Esophagus muscularis mucosa (tissue), 4 donors: ENCODE data around the gene MAD1L1. TPM values are rescaled to one million over a fixed set of nuclear protein-coding genes. Genes with fewer than 3 reads are reported as not detected.

Experiments used
- DNase-seq: peaks from one replicate; pipeline ENCODE4 v3.0.0-alpha.2; 2017; ENCODE audit errors: extremely low spot score
- H3K27ac ChIP-seq, 4 donors: fragments of 200-600 bp; sonication (generic); replicated peaks in 1 of 4; 1 replicate in 3 of 4; 2 replicates in 1 of 4; pipeline ENCODE4 v1.5.1; 2016 to 2019; ENCODE audit warnings: mild to moderate bottlenecking in 1 of 4
- H3K27me3 ChIP-seq, 4 donors: fragments of 200-600 bp; sonication (generic); one replicate each; pipeline versions ENCODE4 v1.5.1 to v1.6.0; 2016 to 2019
- H3K36me3 ChIP-seq, 4 donors: fragments of 200-600 bp; sonication (generic); one replicate each; pipeline ENCODE4 v1.5.1; 2016 to 2019
- H3K4me1 ChIP-seq, 4 donors: fragments of 200-600 bp; sonication (generic); one replicate each; pipeline ENCODE4 v1.5.1; 2016 to 2019
- H3K4me3 ChIP-seq, 4 donors: fragments of 200-600 bp; sonication (generic); 1 replicate in 2 of 4; 2 replicates in 2 of 4; pipeline ENCODE4 v1.5.1; 2016 to 2019; ENCODE audit warnings: mild to moderate bottlenecking in 4 of 4, moderate library complexity in 1 of 4
- H3K9me3 ChIP-seq, 4 donors: fragments of 200-600 bp; sonication (generic); 1 replicate in 3 of 4; 2 replicates in 1 of 4; pipeline ENCODE4 v1.5.1; 2016 to 2019
- CTCF ChIP-seq, 3 experiments: fragments of 200-600 bp in 2 of 3; fragments of 450-650 bp in 1 of 3; sonication (generic) in 2 of 3; IDR thresholded peaks; one replicate each; pipeline ENCODE4 v1.5.1; 2017 to 2019; ENCODE audit warnings: antibody characterized with exemption in 3 of 3, mild to moderate bottlenecking in 2 of 3, moderate library complexity in 1 of 3
- EP300 ChIP-seq: sonication (generic); formaldehyde crosslinking; IDR thresholded peaks from one replicate; pipeline ENCODE4 v1.6.1; 2017; ENCODE audit warnings: antibody characterized with exemption
- POLR2A ChIP-seq: fragments of 450-650 bp; IDR thresholded peaks from one replicate; pipeline ENCODE4 v1.6.1; 2017; ENCODE audit warnings: antibody characterized with exemption, moderate library complexity, mild to moderate bottlenecking, low read depth
- POLR2AphosphoS5 ChIP-seq, 2 donors: sonication (generic); formaldehyde crosslinking; IDR thresholded peaks; one replicate each; pipeline ENCODE4 v1.6.1; 2017; ENCODE audit warnings: antibody characterized with exemption in 2 of 2
- WGBS: methylation state at CpG from one replicate; pipeline ENCODE4 v1.1.5; 2018; 5-methylcytosine and 5-hydroxymethylcytosine counted together
- intact Hi-C: fragments of 100-400 bp; cut with DNase I; formaldehyde crosslinking; loops from one replicate; pipeline ENCODE4 v1.15.1; 2023
- total RNA-seq, 4 donors: library from RNA; depleted of rRNA; stranded (reverse); fragments of >200 nt; gene quantifications; one replicate each; pipeline versions ENCODE4 v1.1.0 to v1.2.1, GENCODE V29; 2016

The MAD1L1 gene
- total RNA-seq, 4 donors from 2014 or later: 22.2 to 33.1 (median 29.5) TPM

DNA sequence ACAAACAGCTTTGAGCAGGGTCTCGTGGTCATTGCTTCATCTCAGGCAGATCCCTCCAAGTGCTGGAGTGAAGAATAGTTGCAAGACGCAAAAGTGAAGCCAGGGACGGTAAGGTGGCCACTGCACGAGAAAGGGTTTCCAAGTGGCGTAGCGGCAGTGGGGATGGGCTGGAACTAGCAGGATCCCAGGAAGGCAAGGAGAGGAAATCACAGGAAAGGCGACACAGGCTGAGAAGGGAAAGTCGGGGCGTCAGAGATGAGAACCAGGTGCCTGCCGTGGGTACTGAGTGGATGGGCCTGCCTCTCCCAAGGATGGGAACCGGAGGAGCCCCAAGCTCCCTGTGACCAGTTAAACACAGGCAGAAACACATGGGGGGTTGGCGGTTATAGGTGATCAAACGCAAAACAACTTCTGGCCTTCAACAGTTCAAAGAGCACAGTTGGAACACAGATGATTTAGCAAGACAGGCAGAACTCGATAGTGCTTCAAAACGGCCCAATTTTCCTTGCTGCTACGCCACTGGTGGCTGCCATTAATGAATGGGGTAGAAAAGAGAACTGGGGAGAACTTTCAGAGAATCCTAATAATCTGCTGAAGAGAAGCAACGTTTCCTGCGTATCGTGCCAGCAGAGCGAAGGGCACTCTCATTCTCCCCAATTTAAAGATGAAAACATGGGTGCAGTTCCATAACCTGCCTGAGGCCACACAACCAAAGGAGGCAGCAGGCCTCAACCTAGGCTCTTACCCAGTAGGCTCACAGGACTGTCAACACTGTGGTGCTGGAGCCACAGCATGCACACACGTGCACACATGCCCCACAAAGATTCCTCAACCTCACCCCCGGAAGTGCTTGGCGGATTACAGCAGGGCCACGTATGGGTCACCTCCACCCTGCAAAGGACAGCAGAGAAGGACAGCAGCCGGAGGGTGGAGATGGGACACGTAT lies 61.9 kb downstream of the MAD1L1 start:
- Histone ChIP-seq H3K9me3 (no peaks in the 10 kb centered on the region), H3K4me1 (peaks cover 44 to 57% (median 48%) of the 10 kb centered on the region in 4 donors), H3K36me3 (peaks cover 0 to 15% (median 0%) of the 10 kb centered on the region in 4 donors), H3K27me3 (no peaks in the 10 kb centered on the region), H3K4me3 (no peak overlapping the region), H3K27ac (no peak overlapping the region)
- intact Hi-C loops: no loop called here
- DNase-seq: no peak
- TF ChIP-seq POLR2AphosphoS5 (IDR thresholded peaks at IDR 0.05) (no peak), EP300 (no peak), POLR2A (no peak), CTCF (IDR thresholded peaks at IDR 0.05) (no peak)
- 90% methylated on average over 25 of the region's 26 CpGs for WGBS

DNA sequence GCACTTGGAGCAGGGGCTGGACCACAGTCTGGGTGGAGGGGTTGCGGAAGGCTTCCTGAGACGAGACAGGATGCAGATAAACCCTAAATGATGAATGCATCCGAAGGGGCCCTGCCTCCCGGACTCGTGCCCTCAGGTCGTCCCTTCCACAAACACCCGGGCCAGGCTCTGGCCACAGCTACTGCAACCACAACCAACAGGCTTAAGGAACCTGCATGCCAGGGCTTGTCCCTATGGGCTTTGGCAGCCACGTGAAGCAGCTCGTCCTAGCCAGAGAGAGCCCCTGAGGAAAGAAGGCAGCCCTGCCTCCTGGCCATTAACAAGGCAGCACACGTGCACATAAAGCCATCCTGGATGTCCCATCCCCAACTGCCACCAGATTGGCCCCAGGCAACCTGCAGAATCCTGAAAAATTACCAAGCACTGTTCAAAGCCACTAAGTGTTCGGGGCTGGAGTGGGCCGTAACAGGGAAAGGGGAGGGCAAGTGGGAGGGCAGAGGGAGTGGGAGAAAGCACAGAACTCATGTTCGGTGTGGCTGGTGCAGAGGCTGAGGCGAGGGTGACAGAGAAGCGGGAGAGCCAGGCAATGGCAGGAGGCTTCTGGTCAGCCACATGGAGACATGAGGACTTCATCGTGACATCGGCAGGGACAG lies 62.7 kb downstream of the MAD1L1 start:
- WGBS: 95% methylated on average over 9 of the region's 17 CpGs
- Histone ChIP-seq H3K9me3 (no peaks in the 10 kb centered on the region), H3K36me3 (peaks cover 0 to 15% (median 0%) of the 10 kb centered on the region in 4 donors), H3K27me3 (no peaks in the 10 kb centered on the region), H3K4me1 (peaks cover 38 to 55% (median 45%) of the 10 kb centered on the region in 4 donors), H3K4me3 (no peak overlapping the region), H3K27ac (no peak overlapping the region)
- TF ChIP-seq EP300 (no peak), POLR2A (no peak), POLR2AphosphoS5 (IDR thresholded peaks at IDR 0.05) (no peak)
- intact Hi-C loops: no loop called here
- DNase-seq: no peak

GRCh38 chr7:2168615-2169311 lies 64.0 kb downstream of the MAD1L1 start:
- Histone ChIP-seq H3K27ac (no peak overlapping the region), H3K36me3 (peaks cover 0 to 15% (median 0%) of the 10 kb centered on the region in 4 donors), H3K9me3 (no peaks in the 10 kb centered on the region), H3K27me3 (no peaks in the 10 kb centered on the region), H3K4me1 (peaks cover 35 to 56% (median 45%) of the 10 kb centered on the region in 4 donors), H3K4me3 (no peak overlapping the region)
- intact Hi-C loops: no loop called here
- DNase-seq: no peak
- 95% methylated on average over 37 of the region's 37 CpGs for WGBS
- no peak for TF ChIP-seq EP300
- no peak for TF ChIP-seq CTCF (IDR thresholded peaks at IDR 0.05)
- no peak for TF ChIP-seq POLR2A
- TF ChIP-seq POLR2AphosphoS5 (IDR thresholded peaks at IDR 0.05): no peak

DNA sequence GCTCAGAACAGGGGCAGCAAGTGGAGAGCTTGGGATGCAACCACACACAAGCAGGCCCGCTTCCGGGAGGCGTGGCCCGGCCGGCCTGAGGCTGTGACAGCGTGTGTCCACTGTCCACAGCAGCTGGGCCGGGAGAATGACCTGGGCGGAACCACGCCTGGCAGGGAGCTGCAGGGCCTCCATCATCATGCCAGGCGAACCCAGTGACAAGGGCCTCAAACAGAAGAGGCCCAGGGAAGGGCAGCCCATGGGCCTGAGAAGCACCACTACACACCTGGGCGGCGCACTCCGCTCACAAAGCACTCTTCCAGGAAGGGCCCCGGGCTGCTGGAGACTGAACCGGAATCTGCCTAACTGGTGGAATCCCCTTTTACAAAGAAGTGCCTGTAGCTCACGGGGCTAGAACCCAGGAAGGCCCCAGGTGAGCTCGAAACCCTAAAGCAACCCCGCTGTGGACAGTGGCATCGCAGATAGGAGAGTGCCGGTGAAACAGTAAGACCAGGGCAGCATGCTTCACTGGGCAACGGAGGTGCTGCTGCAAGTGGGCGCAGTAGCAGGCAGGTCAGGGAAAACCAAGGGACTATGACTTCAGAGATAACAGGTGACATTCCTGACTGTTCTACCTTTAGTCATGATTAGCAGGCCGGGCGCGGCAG lies 66.0 kb downstream of the MAD1L1 start:
- no peak for DNase-seq
- H3K4me3 ChIP-seq: no peak overlapping the region
- H3K27ac ChIP-seq: peak overlapping the region in 2 of 4 donors; percentile 25 to 59
- TF ChIP-seq EP300 (no peak), CTCF (IDR thresholded peaks at IDR 0.05) (no peak), POLR2AphosphoS5 (IDR thresholded peaks at IDR 0.05) (no peak), POLR2A (no peak)
- H3K4me1 ChIP-seq: peaks cover 22 to 48% (median 37%) of the 10 kb centered on the region in 4 donors
- 85% methylated on average over 25 of the region's 25 CpGs for WGBS
- no peaks in the 10 kb centered on the region for H3K9me3 ChIP-seq
- intact Hi-C loops: no loop called here
- H3K36me3 ChIP-seq: peaks cover 0 to 15% (median 0%) of the 10 kb centered on the region in 4 donors
- H3K27me3 ChIP-seq: no peaks in the 10 kb centered on the region
